GM18517 (cell line): ENCODE results near the gene CBX3.
"Not testable (repeated sequence)": the region's sequence is repeated elsewhere in the genome, so short reads cannot be mapped to it uniquely, and the experiment has no call there.

Experiments used
- ATAC-seq: cut with Tn5 transposase; IDR thresholded peaks from one replicate; pipeline ENCODE4 v1.9.1; 2021; ENCODE audit warnings: mild to moderate bottlenecking, moderate library complexity; ENCODE audit not compliant: unreplicated experiment

The CBX3 gene

GRCh38 chr7:26169271-26169670 lies 32.3 kb upstream of the CBX3 start:
- ATAC-seq: no peak

- ATAC-seq: no peak
These were observed 30.9 kb upstream of the CBX3 start for GRCh38 chr7:26170663-26171062.

- no peak for ATAC-seq
These were observed 29.9 kb upstream of the CBX3 start for GRCh38 chr7:26171601-26172000.

GRCh38 chr7:26172048-26172447 lies 29.5 kb upstream of the CBX3 start:
- ATAC-seq: no peak

- not testable (repeated sequence) for ATAC-seq
These were observed 25.6 kb upstream of the CBX3 start for GRCh38 chr7:26175903-26176302.

GRCh38 chr7:26176696-26177095 lies 24.8 kb upstream of the CBX3 start:
- not testable (repeated sequence) for ATAC-seq

- ATAC-seq: not testable (repeated sequence)
These were observed 24.3 kb upstream of the CBX3 start for GRCh38 chr7:26177269-26177668.

- no peak for ATAC-seq
These were observed 23.1 kb upstream of the CBX3 start for GRCh38 chr7:26178272-26178960.

- no peak for ATAC-seq
These were observed 22.1 kb upstream of the CBX3 start for GRCh38 chr7:26179422-26179821.

- no peak for ATAC-seq
These were observed 21.6 kb upstream of the CBX3 start for GRCh38 chr7:26179826-26180497.

- no peak for ATAC-seq
These were observed 20.8 kb upstream of the CBX3 start for GRCh38 chr7:26180792-26181198.

- ATAC-seq: no peak
These were observed 19.9 kb upstream of the CBX3 start for GRCh38 chr7:26181474-26182227.

- ATAC-seq: no peak
These were observed 19.3 kb upstream of the CBX3 start for GRCh38 chr7:26182283-26182682.

GRCh38 chr7:26182706-26183105 lies 18.8 kb upstream of the CBX3 start:
- ATAC-seq: no peak

- no peak for ATAC-seq
These were observed 17.8 kb upstream of the CBX3 start for GRCh38 chr7:26183545-26184280.

- ATAC-seq: not testable (repeated sequence)
These were observed 17.1 kb upstream of the CBX3 start for GRCh38 chr7:26184281-26185101.

GRCh38 chr7:26185131-26185843 lies 16.3 kb upstream of the CBX3 start:
- ATAC-seq: peak; percentile 44

GRCh38 chr7:26185844-26186180 lies 15.7 kb upstream of the CBX3 start:
- peak; percentile 9 for ATAC-seq

- no peak for ATAC-seq
These were observed 14.9 kb upstream of the CBX3 start for GRCh38 chr7:26186364-26187311.
